ENCODE measurements around the gene SECTM1. TPM values are rescaled to one million over a fixed set of nuclear protein-coding genes. Genes with fewer than 3 reads are reported as not detected.

SECTM1 gene
- total RNA-seq, 2 donors from 2014 or later: 29.1 to 76.3 TPM

DNA sequence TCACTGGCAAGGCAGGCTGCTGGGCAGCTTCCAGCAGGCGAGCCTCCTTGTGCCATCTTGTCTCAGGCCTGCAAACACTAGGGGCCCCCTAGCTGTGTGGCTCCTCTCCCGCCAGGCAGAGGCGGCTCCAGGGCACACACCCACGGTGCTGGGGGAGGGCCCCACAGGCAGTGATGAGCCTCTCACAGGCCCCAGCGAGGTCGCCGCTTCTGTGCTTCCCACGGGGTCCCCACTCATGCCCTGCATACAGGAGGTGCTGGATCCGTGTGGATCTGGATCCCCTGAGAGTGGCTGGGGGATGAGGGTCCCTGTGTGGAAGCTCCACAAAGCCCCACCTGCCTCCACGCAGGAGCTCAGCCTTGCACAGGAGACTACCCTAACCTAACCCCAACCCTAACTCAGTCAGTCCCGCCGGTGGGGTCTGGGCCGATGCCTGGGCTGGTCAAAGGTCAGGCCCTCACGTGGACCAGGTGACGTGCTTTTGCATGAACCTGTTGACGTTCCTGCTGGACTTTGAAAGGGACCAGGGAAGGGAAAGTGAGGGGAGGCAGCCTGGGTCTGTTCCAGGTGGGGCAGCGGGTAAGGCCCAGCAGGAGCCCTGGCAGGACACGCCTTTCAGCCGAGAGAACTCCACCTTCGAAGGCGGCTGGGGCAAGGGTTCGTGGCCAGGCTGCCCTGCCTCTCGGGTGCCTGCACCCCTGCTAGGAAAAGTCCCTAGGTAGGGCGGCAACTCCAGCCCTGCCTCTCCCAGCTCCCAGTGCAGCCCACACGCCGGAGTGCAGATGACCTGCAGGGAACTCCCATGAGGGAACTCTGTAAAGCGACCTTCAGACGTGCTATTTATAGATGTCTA lies 5.2 kb downstream of the SECTM1 start:
- H3K4me3 ChIP-seq: no peak overlapping the region
- H3K4me1 ChIP-seq: peaks cover 30% of the 10 kb centered on the region
- H3K27ac ChIP-seq: peak overlapping the region; percentile 56
- peaks cover 16% of the 10 kb centered on the region for H3K27me3 ChIP-seq
- H3K9me3 ChIP-seq: no peaks in the 10 kb centered on the region
- DNase-seq: peak; percentile 85
- TF ChIP-seq CTCF (IDR thresholded peaks at IDR 0.05): no peak
- peak overlapping the region; percentile 15 to 38 for H3K9ac ChIP-seq (ENCODE audit: low read depth in 2 of 2, low read length in 2 of 2)
- intact Hi-C loops (cut with DNase I): loop anchor here (10.0 kb wide), 1 partner anchor 294 kb away; the partner anchor contains the start of genes DCXR and RAC3
- H3K36me3 ChIP-seq: no peaks in the 10 kb centered on the region

DNA sequence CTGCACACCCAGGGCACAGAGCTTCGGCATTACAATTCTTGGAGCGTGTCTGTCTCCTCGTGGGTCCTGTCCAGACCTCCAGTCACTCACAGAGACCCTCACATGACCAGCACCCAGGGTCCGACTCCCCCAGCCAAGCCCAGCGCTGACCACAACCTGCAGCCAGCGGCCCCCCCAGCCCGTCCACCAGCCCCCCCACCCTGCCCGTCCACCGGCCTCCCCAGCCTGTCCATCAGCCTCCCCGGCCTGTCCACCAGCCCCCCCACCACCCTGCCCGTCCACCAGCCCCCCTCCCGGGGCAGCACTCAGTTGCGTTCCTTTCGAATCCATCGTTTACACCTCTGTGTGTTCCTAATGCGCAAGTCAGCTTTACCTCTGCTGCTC lies 5.8 kb downstream of the SECTM1 start:
- Histone ChIP-seq H3K27ac (no peak overlapping the region), H3K9ac (ENCODE audit: low read depth in 2 of 2, low read length in 2 of 2) (peak overlapping the region in 1 of 2 donors; percentile 38), H3K4me3 (no peak overlapping the region), H3K9me3 (no peaks in the 10 kb centered on the region), H3K27me3 (peaks cover 16% of the 10 kb centered on the region), H3K4me1 (peaks cover 25% of the 10 kb centered on the region), H3K36me3 (no peaks in the 10 kb centered on the region)
- DNase-seq: no peak
- TF ChIP-seq CTCF (IDR thresholded peaks at IDR 0.05): no peak
- intact Hi-C loops (cut with DNase I): loop anchor here (10.0 kb wide), 1 partner anchor 293 kb away; the partner anchor contains the start of genes DCXR and RAC3

GRCh38 chr17:82327289-82327688 lies 6.3 kb downstream of the SECTM1 start:
- H3K4me1 ChIP-seq: peaks cover 20% of the 10 kb centered on the region
- H3K9ac ChIP-seq (ENCODE audit: low read depth in 2 of 2, low read length in 2 of 2): no peak overlapping the region
- intact Hi-C loops (cut with DNase I): loop anchor here (10.0 kb wide), 1 partner anchor 292 kb away; the partner anchor contains the start of genes DCXR and RAC3
- H3K36me3 ChIP-seq: no peaks in the 10 kb centered on the region
- H3K9me3 ChIP-seq: no peaks in the 10 kb centered on the region
- no peak overlapping the region for H3K4me3 ChIP-seq
- TF ChIP-seq CTCF (IDR thresholded peaks at IDR 0.05): no peak
- no peak for DNase-seq
- peaks cover 16% of the 10 kb centered on the region for H3K27me3 ChIP-seq
- no peak overlapping the region for H3K27ac ChIP-seq

DNA sequence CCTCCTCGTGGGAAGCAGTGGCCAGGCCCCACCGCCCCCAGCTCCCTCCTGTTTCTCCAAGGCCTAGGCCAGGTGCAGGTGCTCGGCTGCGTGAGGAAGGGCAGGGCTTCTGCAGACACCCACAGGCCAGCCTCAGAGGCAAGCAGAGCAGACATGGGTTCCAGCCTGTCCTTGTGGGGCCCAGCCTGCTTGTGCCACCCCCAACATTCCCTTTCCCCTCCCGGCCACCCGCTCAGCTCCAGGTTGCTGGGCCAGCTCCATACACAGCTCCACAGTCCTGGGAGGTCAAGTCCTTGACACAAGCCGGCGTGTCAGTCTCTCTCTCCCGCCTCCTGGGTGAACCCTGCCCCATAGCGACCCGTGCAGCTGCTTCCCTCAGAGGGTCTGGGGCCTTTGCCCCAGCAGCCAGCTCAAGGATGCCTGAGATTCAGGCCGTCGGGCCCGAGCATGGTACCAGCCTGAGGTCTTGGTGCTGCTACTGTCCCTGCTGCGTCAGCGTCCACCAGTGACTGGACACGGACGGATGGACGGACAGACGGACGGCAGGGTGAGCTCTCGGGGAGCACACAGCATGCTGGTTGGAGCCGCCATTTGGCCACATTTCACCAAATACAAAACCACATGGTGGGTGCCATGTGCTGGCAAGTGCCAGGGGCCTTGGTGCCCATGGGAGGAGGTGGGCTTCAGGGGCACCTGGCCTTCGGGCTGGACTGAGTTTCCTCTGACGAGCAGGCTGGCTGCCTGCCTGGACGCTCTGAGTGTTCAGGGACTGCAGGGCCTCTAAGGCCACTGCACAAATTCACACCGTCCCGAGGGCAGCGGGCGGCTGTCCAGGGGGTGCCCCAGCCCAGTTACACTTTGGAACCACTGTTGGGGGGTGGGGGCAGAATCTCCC lies 8.0 kb downstream of the SECTM1 start:
- no peak for TF ChIP-seq CTCF (IDR thresholded peaks at IDR 0.05)
- no peak overlapping the region for H3K9ac ChIP-seq (ENCODE audit: low read depth in 2 of 2, low read length in 2 of 2)
- peaks cover 15% of the 10 kb centered on the region for H3K4me1 ChIP-seq
- no peaks in the 10 kb centered on the region for H3K36me3 ChIP-seq
- H3K9me3 ChIP-seq: no peaks in the 10 kb centered on the region
- peaks cover 2% of the 10 kb centered on the region for H3K27me3 ChIP-seq
- no peak overlapping the region for H3K27ac ChIP-seq
- no peak overlapping the region for H3K4me3 ChIP-seq
- DNase-seq: no peak
- intact Hi-C loops (cut with DNase I): loop anchor here (10.0 kb wide), 1 partner anchor 291 kb away; the partner anchor contains the start of genes DCXR and RAC3

All from colonic mucosa (tissue), 4 donors.